HL-60/S4 treated with phorbol 12-myristate 13-acetate at 8.2 ng/mL for 4 days and 3 days (cell line): ENCODE data around the gene POLDIP3.
"Not testable (repeated sequence)": the region's sequence is repeated elsewhere in the genome, so short reads cannot be mapped to it uniquely, and the experiment has no call there.

Experiments
- in situ Hi-C: fragments of 300-500 bp; cut with MboI; formaldehyde crosslinking; loops from 2 replicates; pipeline ENCODE4 v1.15.0; 2022; ENCODE audit warnings: low sequenced_read_pairs

Gene POLDIP3

DNA sequence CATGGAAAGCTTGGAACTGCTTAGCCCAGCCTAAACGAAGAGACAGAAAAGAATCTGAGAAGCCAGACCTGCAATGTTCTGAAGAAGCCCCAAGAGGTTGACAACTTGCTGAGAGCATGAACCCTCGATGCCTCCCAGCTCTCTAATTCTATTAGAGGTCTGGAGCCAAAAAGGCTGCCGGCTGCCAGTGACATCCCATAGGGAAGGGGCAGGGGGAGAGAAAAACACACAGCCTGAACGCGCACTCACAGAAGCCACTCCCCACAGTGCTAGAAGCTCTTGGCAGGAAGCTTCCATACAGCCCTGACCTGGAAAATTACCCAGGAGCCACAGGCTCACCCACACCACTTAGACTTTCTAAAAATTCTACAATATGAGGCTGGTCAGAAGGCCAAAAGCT, 18.3 kb downstream of the POLDIP3 start:
- in situ Hi-C loops = no loop called here

GRCh38 chr22:42595434-42595833, 19.2 kb downstream of the POLDIP3 start:
- in situ Hi-C loops = no loop called here

DNA sequence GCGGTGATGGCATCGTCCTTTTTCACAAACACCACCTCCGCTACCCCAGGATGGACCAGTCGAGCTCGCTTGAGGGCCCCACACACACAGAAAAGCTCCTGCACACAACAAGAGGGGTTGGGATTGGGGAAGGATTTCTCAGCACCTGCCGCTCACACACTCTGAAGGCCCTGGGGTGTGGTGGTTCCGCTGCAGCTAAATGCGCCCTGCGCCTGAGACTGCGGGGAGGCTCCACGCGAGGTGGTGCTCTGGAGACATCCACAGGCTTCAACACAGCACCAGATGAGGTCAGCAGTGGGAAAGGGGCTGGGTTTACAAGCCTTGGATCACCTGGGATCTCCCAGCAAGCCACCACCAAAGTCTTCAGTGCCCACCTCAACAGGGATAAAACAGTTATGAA, 22.7 kb downstream of the POLDIP3 start:
- in situ Hi-C loops = no loop called here

DNA sequence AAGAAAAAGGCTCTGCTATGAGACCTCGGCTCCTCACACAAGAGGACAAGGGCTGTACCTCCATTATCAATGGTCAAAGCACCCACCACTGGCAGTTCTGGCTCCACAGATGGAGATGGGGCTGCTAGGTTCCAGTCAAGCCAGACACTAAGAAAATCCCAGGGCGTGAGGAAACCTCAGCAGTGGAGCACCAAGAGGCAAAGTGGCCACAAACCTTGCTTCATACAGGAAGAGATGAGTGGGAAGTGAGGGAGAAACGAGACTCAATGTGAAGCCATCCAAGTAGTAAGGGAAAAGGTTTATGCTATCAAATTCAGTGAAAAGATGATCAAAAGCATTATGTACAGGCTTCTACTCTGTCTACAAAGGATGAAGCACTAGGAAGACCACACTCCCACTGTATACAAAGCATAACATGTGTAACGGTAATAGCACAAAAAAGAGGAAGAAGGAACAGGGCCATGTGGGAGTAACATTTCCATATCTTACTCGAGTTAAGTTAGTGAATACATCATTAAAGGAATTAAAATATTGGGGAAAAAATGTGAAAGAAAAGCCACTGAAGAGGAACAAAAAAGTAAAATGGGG, 27.0 kb downstream of the POLDIP3 start:
- in situ Hi-C loops = no loop called here

DNA sequence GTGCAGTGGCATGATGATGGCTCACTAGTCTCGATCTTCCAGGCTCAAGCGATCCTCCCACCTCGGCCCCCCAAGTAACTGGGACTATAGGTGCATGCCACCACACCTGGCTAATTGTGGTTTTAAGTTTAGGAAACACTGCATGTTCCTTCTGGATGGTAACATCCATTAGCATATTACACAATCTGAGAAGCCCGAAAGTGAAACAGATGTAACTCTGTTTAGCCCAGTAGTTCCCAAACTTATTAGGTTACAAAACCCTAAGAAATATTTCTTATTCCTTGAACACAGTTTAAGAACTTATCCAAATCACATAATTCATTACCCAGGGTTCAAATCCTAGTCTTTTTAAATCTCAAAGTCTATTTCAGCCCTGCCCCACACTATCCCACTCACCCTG, 28.3 kb downstream of the POLDIP3 start:
- in situ Hi-C loops = no loop called here

DNA sequence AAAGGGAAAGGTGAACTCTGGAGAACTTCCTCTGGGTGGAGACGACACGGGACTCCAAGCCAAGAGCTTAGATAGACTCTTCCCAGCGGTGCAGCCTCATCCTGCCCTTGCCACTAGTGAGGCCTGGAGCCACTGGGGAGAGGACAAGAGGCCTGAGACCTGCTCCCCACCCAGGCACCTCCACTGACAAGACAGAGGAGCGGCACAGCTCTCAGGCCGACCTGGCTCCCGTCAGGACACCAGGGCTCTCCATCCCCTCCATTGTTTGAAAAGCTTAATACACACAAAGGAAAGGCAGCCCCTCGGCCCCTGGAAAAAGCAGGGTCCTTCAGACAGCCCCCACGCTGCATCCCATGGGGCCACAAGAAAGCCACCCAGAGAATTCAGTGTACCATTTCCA, 29.6 kb downstream of the POLDIP3 start:
- in situ Hi-C loops = no loop called here

DNA sequence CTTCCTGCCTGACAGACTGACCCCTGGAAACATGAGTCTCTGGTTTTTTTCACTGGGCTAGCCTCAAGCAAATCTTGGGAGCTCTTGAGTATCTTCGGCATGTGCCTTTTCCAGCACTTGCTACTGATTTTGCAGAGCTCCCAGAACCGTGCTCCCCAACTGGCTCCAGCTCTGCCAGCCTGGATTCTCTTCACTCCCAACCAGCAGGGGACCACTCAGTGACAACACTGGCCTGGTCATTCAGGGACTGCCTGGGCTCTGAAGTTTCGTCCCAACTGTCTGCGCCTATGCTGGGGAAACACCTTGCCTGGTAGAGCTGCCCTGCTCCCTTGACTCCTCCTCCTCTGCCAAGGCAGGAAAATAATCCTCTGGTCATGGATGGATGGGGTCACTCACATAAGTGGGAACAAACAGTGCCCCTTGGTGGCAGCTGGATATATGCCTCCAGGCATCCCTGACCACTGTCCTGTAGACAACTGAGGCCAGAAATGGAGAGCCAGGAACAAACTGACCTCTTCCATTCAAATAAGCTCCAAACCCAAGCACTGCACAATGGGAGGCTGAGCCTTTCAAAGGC, 30.2 kb downstream of the POLDIP3 start:
- in situ Hi-C loops = no loop called here

DNA sequence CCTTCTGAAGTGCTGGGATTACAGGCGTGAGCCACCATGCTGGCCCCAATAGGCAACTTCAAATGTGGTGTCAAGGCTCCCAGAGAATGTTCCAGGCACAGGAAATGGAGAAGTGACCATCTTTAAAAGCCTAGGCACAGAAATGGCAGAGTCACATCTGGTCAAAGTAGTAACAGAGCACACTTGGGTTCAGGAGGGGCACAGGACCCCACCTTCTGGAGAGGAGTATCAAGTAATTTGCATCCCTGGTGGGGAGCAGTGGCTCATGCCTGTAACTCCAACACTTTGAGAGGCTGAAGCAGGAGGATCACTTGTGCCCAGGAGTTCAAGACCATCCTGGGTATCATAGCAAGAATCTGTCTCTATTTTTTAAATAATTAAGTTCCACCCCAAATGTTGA, 31.7 kb downstream of the POLDIP3 start:
- in situ Hi-C loops = no loop called here

GRCh38 chr22:42581762-42582716, 32.6 kb downstream of the POLDIP3 start:
- in situ Hi-C loops = no loop called here

- in situ Hi-C loops = not testable (repeated sequence)
Observed at GRCh38 chr22:42581194-42581761, 33.4 kb downstream of the POLDIP3 start.

GRCh38 chr22:42580040-42580439, 34.6 kb downstream of the POLDIP3 start:
- in situ Hi-C loops = not testable (repeated sequence)

- in situ Hi-C loops = no loop called here
Observed at GRCh38 chr22:42577623-42578240, 37.0 kb downstream of the POLDIP3 start.

- in situ Hi-C loops = not testable (repeated sequence)
Observed at GRCh38 chr22:42577141-42577540, 37.5 kb downstream of the POLDIP3 start.

DNA sequence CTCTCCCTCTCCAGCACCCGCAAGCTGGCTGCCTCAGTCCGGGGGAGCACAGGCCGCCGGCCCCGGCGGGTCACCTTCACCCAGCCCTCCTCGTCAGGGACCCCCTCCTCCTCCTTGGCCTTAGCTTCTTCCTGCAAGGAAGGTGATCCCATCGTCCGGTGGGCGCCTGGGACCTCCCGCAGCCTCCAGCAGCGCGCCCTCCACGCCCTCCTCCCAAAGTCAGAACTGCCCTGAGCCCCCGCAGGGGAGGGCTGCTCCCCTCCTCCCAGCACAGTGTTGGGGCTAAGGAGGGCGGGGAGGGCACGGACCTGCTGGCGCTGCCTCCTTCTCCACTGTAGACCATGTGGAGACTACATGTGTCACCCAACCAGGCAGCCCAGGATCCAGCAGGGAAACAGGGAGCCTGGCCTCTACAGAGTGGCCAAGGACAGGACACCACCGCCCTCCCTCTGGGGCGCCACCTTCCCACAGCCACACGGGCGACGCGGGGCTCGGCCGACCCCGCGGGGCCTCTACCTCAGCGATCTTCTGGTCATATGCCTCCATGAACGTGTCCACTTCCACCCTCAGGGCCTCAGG, 38.6 kb downstream of the POLDIP3 start:
- in situ Hi-C loops = not testable (repeated sequence)

- in situ Hi-C loops = not testable (repeated sequence)
Observed at GRCh38 chr22:42574468-42574867, 40.2 kb downstream of the POLDIP3 start.

- in situ Hi-C loops = not testable (repeated sequence)
Observed at GRCh38 chr22:42574046-42574445, 40.6 kb downstream of the POLDIP3 start.

GRCh38 chr22:42571068-42571467, 43.6 kb downstream of the POLDIP3 start:
- in situ Hi-C loops = not testable (repeated sequence)

DNA sequence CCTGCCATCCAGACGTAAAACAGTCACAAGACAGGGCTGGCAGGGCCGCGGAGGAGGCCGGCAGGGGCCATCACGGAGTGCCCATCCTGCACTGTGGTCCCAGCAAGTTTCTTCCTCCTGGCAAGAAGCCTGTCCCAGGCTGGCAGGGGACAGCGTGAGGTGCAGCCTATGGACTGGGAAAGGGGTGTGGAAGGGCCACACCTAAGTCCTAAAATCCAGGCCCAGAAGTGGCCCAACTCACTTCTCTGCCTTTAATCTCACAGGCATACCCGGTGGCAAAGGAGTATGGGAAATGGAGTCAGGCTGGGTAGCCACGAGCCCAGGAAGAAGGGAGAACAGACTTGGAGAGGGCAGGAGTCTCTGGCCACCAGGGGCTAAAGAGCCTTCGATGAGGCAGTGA, 44.1 kb downstream of the POLDIP3 start:
- in situ Hi-C loops = not testable (repeated sequence)

GRCh38 chr22:42567950-42568349, 46.7 kb downstream of the POLDIP3 start:
- in situ Hi-C loops = not testable (repeated sequence)

DNA sequence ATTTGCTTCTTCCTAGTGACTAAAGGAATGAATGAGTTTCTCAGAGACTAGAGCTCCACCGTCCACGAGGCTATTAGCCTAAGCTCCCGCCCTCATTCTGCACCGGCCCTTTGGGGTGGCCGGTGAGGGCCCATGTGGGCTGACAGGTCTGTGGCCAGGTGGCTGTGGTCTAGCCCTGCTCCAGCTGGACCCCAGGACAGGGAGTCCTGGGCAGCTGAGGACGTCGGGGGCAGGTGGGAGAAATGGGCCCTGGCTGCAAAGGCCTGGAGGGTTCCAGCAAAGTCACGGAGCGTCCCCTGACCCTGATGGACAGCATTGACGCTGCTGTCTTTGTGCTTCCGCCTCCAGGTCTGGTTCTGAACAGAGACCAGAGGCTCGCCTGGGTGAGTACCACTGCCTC, 48.7 kb downstream of the POLDIP3 start:
- in situ Hi-C loops = no loop called here

GRCh38 chr22:42564699-42565098, 50.0 kb downstream of the POLDIP3 start:
- in situ Hi-C loops = no loop called here
